Stimulated activated CD4-positive, alpha-beta T cell treated with anti-CD3 and anti-CD28 coated beads, Interleukin-15, amount 100 ng/mL, for 24 hours (primary cell): ENCODE data around the gene LRRC49.
"Not testable (repeated sequence)": the region's sequence is repeated elsewhere in the genome, so short reads cannot be mapped to it uniquely, and the experiment has no call there.

Source experiments
- DNase-seq: peaks from one replicate; pipeline ENCODE4 v3.0.0-alpha.2; 2020

The LRRC49 gene

DNA sequence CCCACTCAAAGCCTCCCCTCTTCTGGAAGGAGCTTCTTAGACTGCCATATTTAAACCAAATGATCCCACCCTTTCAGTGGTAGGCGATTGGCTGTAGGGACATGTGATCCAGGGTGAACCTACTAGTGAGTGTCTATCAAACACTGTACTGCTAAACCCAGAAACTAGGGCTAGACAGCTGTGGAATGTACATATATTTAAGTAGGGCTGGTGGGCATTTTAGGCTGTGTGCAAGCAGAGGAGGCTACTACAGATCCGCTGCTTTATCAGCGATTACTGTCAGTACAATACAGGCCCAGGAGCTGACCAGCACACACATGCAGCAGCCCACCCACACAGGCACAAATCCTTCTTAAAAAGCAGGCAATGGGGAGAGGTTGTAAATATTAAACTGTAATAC lies 23.3 kb upstream of the LRRC49 start:
- no peak for DNase-seq

DNA sequence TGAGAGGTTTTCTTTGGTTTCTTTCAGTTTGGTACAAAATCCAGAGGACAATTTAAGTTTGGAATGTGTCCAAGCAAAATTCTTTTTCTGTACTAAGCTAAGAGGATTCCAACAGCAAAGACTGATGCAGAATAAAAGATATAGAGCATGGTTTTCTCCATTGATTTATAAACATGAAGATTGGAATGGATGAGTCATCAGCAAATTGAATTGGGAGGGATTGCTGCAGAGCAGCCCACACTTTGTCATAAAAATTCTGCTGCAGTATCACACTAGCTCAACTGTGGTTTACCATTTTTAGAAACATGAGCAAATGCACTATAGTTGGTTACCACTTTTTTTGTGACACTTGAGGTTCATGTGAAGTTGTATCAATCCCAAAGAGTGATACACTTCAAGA lies 22.6 kb upstream of the LRRC49 start:
- DNase-seq, result no peak

DNA sequence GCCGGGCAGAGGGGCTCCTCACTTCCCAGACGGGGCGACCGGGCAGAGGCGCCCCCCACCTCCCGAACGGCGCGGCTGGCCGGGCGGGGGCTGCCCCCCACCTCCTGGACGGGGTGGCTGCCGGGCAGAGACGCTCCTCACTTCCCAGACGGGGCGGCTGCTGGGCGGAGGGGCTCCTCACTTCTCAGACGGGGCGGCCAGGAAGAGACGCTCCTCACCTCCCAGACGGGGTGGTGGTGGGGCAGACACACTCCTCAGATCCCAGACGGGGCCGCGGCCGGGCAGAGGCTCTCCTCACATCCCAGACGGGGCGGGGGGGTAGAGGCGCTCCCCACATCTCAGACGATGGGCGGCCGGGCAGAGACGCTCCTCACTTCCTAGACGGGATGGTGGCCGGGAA lies 21.1 kb upstream of the LRRC49 start:
- DNase-seq, result not testable (repeated sequence)

DNA sequence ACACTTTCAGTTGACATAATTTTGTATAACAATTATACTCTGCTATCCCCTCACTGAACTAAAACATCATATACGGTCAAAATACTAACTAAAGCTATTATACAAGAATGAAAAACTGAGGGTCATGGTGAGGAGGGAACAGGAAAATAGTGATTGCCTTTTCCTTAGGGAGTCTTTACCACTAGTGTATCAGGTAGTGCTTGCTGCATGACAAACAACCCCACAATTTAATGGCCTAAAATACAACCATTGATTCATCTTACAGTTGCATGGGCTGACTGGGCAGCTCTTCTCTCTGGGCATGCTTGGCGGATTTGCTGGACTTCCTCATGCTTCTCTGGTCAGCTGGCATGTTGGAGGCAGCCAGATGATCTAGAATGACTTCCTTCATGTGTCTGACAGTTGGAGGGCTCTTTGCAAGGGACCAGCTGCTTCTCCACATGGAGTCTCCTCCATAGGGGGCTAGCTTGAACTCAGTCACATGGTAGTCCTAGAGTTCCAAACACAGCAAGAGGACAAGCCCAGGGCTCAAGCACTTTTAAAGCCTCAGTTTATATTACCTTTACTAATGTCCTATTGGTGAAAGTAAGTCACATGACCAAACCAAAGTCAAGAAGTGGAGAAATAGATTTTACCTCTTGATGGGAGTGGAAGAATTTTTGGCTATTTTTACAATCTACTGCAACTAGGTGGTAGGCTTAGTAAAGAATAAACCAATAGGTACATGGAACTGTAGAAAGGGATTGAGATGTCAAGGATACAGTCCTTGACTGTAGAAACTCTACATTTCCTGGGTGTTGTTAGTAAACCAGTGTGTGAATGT lies 19.2 kb upstream of the LRRC49 start:
- DNase-seq, result no peak

DNA sequence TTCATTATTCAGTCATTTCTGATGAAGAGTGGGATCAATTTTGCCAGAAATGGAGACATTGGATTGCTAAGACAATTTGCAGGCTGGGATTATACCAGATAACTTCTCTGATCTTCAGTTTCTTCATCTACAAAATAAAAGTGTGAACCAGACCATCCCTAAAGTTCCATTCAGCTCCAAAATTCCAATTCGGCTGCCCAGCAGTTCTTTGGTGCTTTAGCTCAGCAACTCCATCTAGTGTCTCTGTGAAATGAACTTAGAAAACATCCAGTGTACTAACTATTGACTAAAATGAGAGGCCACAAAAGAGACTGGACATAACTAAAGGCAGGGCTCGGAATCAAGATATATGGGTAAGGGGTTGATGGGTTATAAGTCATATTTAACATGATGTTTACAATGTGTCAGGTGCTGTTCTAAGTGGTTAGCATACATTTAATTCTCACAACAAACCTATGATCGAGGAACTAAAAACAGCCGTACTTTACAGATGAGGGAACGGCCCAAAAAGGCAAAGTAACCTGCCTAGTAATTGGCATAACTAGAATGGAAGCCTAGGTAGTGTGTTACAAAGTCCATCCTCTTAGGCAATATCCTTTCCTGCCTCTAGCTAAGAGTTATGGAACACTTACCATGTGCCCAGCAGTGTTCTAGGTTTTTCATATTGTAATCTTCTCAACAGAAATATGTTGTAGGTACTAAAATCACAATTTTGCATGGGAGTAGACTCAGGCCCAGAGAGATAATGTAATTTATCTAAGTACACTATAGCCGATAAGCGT lies 17.4 kb upstream of the LRRC49 start:
- no peak for DNase-seq

DNA sequence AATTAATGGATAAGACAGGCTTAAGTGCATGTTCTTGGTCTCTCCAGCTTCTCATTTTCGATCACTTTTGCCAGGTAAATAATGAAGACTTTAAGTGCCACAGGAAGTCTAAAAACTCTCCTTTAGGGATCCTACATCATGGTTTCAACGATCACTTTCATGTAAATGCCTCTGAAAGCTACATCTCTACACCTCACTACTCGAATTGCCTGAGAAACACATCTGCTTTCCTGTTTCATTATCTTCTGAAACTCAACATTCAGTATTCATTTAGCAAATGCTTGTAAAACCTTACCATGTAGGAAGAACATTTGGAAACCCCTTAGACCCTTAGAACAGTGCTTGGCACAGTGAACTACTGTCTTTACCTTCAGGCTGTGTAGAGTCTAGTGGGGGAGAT lies 16.6 kb upstream of the LRRC49 start:
- DNase-seq, result no peak

DNA sequence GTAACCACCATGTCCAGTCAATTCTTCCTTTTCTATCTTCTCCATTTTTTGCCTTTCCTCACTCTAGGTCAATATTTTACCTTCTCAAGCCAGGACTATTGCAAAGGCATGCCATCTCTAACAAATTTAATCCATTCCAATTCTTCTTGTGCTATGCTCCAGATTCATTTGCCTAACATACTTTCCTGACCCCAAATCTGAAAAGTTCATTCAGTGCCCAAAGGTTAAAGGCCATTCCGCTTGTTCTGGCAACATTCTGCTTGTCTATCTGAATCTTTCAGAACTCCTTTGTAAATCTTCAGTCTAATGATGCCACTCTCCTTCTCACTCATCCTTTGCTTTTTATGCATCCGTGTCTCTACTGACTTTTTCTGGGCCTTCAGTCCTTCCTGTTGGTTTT lies 15.9 kb upstream of the LRRC49 start:
- no peak for DNase-seq

DNA sequence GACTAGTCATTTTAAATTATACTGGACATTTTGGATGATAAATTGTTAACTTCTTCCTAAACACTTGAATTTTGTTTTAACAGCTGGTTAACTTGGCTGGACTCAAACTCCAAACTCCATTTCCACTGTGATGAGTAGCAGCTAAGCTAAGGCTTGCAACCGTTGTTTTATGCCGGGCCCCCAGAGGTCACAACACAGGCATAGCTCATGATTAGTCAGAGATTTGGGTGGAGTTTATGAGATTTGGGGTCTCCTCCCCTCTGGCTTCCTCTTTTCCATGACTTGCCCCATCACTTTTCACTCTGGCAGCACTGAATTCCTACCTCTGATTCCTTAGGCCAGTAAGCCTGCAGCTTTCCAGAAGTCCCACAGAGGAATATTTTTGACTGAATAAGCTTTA lies 13.2 kb upstream of the LRRC49 start:
- no peak for DNase-seq

DNA sequence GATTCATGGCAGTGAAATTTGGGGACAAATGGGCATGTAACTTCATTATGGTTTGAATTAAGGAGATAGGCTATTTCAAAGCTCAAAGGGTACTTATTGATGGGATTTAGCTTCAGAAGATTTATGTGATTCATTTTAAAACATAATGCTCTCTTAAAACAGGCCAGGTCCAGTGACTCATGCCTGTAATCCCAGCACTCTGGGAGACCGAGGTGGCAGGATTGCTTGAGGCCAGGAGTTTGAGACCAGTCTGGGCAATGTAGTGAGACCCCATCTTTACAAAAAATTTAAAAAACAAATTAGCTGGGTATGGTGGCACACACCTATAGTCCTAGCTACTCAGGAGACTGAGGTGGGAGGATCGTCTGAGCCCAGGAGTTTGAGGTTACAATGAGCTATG lies 11.8 kb upstream of the LRRC49 start:
- DNase-seq, result no peak

DNA sequence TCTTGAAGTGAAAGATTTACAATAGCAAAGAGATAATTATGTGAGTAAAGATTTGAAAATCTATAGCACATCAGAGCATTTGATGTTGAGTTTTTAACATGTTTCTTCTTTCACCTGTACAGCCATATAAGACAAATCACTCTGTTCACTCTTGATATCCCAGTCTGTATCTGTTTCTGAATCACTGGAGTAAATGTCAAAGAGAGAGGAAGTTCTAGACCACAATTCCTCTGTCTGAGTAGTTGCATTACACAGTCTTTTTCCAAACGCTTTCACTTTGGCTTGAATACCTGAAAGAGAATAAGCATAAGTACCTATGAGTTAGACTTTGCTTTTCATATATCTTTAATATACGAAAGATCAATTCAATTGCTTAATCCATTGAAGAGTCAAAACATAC lies 10.3 kb upstream of the LRRC49 start:
- DNase-seq, result no peak

DNA sequence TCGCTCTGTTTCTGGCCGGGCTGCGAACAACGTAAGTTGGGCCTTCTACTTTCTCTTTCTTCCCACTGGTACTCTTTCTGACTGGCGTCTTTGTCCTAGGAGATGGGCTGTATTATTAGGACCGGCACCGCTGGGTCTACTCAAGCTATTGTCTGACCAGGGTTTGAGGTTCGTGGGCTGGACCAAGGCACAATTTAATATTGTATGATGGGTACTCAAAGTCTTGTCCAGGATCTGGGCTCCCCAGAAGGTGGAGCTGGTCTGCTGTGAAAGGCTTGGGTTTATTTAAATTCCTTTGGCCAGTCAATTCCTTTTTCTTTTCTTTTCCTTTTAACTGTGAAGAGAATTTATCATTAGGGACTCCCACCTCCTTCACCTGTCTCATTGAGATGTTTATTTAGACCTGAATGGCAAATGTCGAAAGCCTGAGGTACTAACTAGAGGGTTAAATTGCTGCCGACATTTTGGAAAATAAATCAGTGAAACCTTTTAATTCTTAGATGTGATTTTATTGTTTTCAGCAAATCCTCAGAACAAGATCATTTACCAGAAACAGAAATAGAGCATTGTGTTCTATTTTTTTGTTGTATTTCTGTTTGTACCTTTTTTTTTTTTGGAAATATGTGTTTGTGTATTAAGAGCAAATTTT lies 410 bp downstream of the LRRC49 start:
- DNase-seq, result peak; percentile 7

DNA sequence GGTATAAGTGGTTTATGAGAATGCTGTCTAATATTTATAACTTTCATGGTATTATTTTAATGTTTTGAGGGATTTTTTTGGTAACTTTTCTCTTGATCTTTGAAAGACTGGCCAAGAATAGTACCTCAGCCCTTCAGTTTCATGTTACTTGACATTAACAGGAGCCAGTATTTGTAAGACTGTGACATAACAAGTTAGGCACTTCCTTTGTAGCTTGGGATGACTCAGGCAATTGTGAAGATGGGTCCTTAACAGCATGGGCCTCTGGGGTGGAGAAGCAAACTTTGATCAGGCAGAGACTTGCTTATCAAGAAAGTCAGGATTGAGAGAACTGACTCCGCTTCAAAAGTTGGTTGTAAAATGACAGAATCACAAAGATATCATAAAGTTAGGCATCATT lies 9.5 kb downstream of the LRRC49 start:
- no peak for DNase-seq

DNA sequence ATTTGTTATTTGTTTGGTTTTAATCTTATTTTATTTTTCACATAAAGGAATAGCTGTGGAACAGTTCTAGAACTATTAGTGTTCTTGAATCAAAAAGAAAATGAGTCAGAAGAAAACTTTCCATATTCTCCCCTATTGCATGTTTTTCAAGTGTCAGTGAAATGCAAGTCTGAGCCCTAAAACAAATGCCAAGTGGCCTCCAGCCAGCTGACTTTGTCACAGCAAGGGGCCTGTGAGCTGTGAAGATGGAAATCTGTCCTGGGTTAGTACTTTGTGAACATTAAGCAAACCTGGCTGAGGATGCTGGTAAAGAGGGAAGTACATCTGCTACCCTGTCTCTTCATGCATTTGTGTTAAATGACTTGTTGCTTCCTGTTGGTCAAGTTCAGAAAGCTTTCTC lies 14.2 kb downstream of the LRRC49 start:
- DNase-seq, result no peak

DNA sequence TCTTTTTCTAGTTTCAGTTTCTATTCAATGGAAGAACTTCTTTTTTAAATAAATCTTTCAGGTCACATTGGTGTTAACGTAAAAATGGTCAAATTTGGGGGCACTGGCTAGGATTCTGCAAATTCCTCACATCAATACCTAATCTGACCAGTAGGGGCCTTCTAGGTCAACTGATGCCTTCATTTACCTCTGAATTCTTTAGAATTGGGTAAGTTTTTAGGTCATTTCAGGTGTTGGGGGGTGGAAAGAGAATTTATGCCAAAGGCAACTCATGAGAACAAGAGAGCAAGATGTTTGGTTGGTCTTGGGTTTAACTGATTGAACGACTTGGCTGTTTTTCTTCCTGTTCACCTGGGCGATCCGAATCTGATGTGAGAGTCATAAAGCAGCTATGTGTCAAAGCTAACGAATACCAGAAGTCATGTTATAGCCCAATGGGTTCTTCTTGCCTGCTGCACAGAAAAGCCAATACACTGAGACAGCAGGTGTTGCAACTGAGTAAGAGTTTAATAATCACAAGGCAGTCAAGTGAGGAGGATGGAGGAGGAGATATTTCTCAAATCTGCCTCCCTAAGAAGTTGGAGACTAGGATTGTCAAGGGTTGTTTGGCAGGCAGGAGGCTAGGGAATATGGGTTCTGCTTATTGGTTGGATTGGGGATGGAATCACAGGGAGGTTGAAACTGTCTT lies 15.3 kb downstream of the LRRC49 start:
- DNase-seq, result no peak

DNA sequence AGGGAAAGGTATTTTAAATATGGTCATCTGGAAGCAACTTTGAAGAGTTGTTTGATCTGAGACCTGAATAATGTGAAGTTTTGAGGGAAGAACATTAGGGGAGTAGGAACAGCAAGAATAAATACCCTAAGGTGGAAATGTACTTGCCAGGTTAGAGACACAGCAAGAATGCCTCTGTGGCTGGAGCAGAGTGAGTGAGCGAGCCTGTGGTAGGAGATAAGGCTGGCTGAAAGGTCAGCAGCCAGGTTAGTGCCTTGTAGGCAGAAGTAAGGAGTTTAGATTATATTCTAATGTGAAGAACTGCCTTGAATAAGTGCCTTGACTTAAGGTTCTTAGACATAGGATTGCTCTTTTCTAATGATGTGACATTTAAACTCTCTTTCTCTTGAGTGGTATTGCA lies 18.3 kb downstream of the LRRC49 start:
- no peak for DNase-seq

DNA sequence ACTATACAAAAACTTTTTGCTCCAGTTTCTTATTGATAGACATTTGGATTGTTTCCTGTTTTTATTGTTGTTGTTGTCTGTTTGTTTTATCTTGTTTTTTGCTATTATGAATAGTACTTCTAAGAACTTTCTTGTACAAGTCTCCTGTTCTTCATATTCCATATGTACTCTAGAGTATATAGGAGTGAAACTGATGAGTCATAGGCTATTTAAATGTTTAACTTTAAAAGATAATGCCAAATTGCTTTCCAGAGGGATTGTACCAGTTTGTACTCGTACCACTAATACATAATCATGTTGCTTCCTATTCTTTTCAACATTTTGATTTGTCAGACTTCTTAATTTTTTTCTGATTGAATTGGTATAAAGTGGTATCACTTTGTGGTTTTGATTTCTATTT lies 19.6 kb downstream of the LRRC49 start:
- DNase-seq, result no peak

DNA sequence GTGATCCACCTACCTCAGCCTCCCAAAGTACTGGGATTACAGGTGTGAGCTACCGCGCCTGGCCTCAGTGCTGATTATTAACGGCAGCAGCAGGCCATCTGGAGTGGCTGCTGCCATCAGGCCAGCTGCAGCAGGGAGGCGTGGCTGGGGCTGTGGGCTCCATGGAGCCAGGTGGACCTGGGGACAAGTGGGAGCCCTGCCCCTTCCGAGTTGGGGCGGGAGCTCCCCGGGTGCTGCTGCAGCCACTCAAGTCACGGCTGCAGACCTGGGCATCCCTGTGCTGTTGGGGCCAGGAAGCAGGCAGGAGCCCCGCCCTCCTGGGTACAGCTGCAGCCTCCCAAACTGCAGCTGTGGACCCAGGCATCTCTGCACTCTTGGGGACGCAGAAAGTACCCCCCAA lies 23.9 kb downstream of the LRRC49 start:
- DNase-seq, result no peak

DNA sequence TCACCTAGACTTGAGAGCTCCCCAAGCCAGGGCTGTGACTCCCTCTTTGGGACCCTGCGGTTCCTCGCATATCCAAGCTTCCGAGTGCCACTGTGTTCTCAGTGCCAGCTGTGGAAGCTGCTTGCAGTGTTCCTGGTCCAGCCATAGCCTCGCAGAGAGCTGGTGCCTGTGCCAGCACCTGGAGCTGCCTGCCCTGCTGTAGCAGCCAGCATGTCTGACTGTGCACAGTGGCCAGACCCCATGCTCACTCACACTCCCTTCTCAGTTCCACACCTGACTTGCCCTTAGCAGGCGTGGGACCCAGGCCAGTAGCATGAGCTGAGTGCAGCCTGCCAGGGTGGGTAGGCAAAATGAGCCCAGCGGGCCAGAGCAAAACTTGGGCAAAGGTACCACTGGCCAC lies 25.3 kb downstream of the LRRC49 start:
- no peak for DNase-seq

DNA sequence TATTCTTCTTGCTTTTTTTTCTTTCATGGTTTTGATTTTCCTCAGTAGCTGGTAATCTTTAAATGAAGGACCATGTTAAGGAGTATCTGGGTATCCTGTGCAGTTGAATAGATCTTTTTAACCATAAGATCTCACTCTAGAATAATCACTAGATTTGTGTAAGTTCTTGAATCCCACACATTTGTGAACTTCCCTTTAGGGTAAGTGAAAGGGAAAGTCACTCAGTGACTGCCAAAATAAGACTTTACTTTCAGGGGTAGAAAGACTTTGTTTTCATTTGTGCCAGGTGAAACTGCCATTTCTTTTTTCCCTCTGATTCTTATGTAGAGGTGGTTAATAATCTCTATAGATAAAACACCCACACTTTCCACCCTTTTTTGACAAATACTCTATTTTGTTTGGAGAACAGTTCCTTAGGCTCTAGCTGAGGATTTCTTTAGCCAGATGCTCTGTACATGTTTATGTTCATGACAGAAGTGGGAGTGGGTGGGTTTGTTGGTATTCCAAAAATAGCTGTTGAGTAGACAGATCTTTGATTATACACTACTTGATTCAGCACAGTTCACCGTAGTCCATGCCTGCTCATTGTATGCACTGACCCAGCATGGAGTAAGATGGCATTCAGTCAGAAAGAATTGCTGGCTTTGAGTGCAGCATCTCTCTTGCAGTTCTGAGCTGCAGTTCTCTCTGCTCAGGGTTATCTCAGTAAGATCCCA lies 28.5 kb downstream of the LRRC49 start:
- DNase-seq, result no peak

DNA sequence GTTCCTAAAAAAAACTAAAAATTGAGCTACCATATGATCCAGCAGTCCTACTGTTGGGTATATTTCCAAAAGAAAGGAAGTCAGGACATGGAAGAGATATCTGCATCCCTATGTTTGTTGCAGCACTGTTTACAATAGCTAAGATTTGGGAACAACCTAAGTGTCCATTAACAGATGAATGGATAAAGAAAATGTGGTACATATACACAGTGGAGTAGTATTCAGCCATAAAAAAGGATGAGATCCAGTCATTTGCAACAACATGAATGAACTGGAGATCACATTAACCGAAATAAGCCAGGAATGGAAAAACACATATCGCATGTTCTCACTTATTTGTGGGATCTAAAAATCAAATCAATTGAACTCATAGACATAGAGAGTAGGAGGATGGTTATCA lies 29.5 kb downstream of the LRRC49 start:
- DNase-seq, result no peak

DNA sequence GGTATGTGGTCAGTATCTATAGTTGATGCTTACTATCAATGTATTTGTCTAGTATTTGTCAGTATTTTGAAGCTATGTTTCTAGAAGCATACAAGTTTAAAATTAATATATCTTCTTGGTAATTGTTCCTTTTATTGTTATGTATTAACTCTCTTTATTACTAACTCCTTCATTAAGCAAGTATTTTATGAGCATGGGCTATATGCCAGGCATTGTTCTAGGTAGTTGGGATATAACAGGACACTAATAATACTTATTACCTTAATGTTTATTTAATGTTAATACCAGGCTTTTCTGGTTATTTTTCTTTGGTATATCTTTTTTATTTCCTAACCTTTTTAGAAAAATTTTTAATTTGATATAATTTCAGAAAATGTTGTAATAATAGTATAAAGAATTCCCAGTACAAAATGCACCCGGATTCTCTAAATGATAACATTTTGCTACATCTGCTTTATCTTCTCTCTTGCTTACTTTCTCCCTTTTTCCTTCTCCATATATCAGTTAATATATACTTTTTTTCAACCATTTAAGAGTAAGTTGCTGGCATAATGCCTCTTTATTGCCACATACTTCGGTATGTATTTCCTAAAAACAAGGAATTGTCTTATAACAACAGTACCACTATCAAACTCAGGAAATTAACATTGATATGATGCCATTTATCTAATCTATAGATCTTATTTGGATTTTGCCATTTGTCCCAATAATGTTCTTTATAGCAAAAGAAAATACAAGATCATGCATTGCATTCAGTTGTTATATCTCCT lies 30.9 kb downstream of the LRRC49 start:
- no peak for DNase-seq

DNA sequence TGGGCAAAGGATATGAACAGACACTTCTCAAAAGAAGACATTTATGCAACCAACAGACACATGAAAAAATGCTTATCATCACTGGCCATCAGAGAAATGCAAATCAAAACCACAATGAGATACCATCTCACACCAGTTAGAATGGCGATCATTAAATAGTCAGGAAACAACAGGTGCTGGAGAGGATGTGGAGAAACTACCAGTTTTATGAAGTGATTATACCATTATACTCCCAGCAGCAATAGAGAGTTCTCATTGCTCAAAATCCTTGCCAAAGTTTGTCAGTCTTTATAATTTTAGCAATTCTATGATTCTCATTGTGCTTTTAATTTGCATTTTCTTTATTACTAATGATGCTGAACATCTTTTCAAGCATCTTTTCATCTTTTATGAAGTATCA lies 34.3 kb downstream of the LRRC49 start:
- not testable (repeated sequence) for DNase-seq
